GM10266 (cell line): ENCODE measurements around the gene GHRHR.

Experiments used
- DNase-seq: peaks from one replicate; pipeline ENCODE4 v3.0.0; 2012; ENCODE audit errors: extremely low spot score
- TF ChIP-seq, protein P1 (sequence below): IDR thresholded peaks from 2 replicates; pipeline ENCODE4 v1.5.1; 2012; ENCODE audit warnings: mild to moderate bottlenecking, low read depth; ENCODE audit not compliant: control insufficient read depth, insufficient read depth; ENCODE audit errors: missing control alignments

Gene GHRHR

DNA sequence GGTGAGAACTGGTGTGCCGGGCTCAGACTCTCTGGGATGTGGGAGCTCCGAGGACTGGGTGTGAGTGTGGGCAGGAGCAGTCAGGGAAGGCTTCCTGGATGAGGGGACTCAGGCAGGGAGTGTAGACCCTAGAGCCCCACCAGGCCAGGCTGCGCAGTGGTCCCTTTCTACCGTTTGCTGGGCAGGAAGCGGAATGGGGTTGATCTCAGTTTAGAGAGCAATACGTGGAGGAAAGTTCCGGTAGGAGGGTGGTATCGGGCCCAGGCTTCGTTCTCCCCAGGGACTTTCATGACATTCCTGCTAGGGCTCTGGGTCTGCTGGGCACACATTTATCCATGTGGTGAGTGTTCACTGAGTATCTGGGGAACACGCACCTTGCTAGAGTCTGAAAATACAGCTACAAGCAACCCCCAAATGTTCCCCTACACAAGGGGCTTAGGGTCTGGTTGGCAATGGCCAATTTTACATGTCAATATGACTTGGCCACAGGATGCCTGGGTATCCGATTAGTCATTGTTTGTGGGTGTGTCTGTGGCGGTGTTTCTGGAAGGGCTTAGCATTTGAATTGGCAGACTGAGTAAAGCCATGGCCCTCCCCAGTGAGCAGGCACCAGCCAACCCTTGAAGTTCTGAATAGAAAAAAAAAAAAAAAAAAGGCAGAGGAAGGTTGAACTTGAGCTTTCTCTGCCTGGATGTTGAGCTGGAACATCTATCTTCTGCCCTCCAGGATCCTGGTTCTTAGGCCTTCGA is 20.8 kb downstream of the GHRHR start:
- TF ChIP-seq, protein P1, sequence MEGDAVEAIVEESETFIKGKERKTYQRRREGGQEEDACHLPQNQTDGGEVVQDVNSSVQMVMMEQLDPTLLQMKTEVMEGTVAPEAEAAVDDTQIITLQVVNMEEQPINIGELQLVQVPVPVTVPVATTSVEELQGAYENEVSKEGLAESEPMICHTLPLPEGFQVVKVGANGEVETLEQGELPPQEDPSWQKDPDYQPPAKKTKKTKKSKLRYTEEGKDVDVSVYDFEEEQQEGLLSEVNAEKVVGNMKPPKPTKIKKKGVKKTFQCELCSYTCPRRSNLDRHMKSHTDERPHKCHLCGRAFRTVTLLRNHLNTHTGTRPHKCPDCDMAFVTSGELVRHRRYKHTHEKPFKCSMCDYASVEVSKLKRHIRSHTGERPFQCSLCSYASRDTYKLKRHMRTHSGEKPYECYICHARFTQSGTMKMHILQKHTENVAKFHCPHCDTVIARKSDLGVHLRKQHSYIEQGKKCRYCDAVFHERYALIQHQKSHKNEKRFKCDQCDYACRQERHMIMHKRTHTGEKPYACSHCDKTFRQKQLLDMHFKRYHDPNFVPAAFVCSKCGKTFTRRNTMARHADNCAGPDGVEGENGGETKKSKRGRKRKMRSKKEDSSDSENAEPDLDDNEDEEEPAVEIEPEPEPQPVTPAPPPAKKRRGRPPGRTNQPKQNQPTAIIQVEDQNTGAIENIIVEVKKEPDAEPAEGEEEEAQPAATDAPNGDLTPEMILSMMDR: no peak
- no peak for DNase-seq

DNA sequence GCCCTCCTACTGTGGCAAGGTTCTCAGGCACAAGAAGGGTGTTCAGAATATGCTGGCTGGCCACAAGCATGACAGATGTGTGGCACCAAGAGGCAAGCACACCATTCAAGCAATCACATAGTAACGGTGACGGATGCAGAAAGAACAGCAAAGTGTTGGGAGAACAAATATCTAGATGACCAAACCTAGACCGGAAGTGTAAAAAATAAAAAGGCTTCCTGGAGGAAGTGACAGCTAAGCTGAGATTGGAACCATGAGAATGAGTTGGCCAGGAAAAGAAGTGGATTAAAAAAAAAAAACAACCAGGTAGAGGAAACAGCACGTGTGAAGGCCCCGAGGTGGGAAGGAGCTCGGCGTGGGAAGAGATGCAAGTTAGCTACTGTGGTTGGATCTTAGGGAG is 22.0 kb downstream of the GHRHR start:
- DNase-seq: no peak

GRCh38 chr7:30986331-30986730 is 22.6 kb downstream of the GHRHR start:
- TF ChIP-seq, protein P1: no peak
- DNase-seq: no peak

More for the DNA sequence above, 22.0 kb downstream of the GHRHR start:
- TF ChIP-seq, protein P1: no peak

DNA sequence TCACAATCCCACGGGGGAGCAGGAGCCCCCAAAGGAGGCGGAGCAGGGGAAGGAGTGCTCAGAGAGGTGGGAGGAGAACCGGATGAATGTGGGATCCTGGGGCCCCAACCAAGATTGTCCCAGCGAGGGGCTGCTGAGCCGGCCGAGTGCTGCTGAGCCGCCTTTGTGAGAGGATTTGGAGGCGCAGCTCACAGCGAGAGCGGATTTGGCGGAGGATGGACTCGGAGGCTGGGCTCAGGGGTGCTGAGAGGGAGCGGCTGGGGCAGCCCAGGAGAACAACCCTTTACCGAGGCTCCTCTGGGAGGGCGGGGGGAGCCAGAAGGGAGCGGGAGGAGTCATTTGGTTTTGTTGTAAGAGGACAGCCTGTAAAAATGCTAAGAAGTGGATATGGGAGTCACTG is 23.0 kb downstream of the GHRHR start:
- TF ChIP-seq, protein P1: no peak
- DNase-seq: no peak

- TF ChIP-seq, protein P1: no peak
These were observed 23.4 kb downstream of the GHRHR start for GRCh38 chr7:30987178-30987577.

DNA sequence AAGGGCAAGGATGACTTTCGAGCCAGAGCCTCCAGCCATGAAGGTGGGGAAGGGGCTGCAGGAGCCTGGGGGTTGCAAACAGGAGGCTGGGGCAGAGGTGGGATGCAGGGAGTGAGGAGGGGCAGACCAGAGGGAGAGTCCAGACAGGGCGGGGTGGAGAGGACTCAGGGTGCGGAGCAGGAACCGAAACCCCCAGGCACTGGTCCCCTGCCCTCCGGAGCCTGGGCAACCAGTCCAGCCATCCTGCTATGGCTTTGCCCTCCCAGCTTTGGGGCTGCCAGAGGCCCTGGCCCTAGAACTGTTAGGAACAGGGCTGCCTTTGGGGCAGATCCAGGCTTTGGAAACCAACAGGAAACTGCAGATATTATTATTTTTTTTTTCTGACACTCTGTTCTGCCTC is 24.2 kb downstream of the GHRHR start:
- TF ChIP-seq, protein P1: no peak
- DNase-seq: no peak

More at GRCh38 chr7:30987178-30987577, 23.4 kb downstream of the GHRHR start:
- no peak for DNase-seq

- TF ChIP-seq, protein P1: no peak
- no peak for DNase-seq
These were observed 24.7 kb downstream of the GHRHR start for GRCh38 chr7:30988351-30989005.
